GM23338 (cell line): ENCODE data around the gene CFAP299.

Experiments used
- CREB1 ChIP-seq: fragments of 250-450 bp; sonication (Bioruptor Pico); IDR thresholded peaks from 2 replicates; pipeline ENCODE4 v1.5.0; 2020; ENCODE audit warnings: low read depth, mild to moderate bottlenecking, moderate library complexity
- EZH2 ChIP-seq: fragments of 200-600 bp; sonication (generic); IDR thresholded peaks from one replicate; pipeline ENCODE4 v1.8.0; 2017; ENCODE audit warnings: antibody characterized with exemption, mild to moderate bottlenecking, low read depth; ENCODE audit not compliant: unreplicated experiment
- POLR2AphosphoS5 ChIP-seq: IDR thresholded peaks from 2 replicates; pipeline ENCODE4 v1.6.1; 2016; ENCODE audit warnings: antibody characterized with exemption, low read depth
- TF ChIP-seq, protein P1 (sequence below), 2 experiments: fragments of 200-600 bp in 1 of 2; sonication (generic) in 1 of 2; conservative IDR thresholded peaks; 2 replicates each; pipeline versions ENCODE4 v1.5.1 to v1.6.1; 2016 to 2017; ENCODE audit warnings: antibody characterized with exemption in 2 of 2, low read depth in 2 of 2, mild to moderate bottlenecking in 2 of 2, moderate library complexity in 1 of 2
- TF ChIP-seq, protein P2 (sequence below): IDR thresholded peaks from one replicate; pipeline ENCODE4 v1.6.1; 2018; ENCODE audit warnings: antibody characterized with exemption; ENCODE audit not compliant: unreplicated experiment

DNA sequence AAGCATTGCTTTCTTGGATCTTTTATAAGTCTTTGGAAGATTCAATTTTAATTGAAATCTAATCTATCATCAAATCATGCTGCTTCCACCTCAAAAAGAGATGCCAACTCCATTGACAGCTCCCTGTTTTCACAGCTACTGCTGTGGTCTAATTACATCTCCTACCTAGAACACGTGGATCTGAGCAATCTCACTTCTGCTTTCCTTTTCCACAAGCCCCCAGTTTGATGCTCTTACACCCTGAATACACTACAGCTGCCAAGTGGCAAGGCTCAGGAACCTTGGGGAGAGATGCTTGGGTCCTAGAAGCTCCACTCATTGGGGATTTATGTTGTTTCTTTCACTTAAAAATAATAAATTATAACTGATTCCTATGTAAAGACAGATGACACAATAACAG, 172.0 kb downstream of the CFAP299 start:
- TF ChIP-seq, protein P1, sequence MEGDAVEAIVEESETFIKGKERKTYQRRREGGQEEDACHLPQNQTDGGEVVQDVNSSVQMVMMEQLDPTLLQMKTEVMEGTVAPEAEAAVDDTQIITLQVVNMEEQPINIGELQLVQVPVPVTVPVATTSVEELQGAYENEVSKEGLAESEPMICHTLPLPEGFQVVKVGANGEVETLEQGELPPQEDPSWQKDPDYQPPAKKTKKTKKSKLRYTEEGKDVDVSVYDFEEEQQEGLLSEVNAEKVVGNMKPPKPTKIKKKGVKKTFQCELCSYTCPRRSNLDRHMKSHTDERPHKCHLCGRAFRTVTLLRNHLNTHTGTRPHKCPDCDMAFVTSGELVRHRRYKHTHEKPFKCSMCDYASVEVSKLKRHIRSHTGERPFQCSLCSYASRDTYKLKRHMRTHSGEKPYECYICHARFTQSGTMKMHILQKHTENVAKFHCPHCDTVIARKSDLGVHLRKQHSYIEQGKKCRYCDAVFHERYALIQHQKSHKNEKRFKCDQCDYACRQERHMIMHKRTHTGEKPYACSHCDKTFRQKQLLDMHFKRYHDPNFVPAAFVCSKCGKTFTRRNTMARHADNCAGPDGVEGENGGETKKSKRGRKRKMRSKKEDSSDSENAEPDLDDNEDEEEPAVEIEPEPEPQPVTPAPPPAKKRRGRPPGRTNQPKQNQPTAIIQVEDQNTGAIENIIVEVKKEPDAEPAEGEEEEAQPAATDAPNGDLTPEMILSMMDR (conservative IDR thresholded peaks at IDR 0.05; ENCODE audit: low read depth in 2 of 2), result no peak
- TF ChIP-seq EZH2, result no peak
- no peak for TF ChIP-seq POLR2AphosphoS5
- no peak for TF ChIP-seq CREB1 (CRISPR knock-in tag)
- TF ChIP-seq, protein P2, sequence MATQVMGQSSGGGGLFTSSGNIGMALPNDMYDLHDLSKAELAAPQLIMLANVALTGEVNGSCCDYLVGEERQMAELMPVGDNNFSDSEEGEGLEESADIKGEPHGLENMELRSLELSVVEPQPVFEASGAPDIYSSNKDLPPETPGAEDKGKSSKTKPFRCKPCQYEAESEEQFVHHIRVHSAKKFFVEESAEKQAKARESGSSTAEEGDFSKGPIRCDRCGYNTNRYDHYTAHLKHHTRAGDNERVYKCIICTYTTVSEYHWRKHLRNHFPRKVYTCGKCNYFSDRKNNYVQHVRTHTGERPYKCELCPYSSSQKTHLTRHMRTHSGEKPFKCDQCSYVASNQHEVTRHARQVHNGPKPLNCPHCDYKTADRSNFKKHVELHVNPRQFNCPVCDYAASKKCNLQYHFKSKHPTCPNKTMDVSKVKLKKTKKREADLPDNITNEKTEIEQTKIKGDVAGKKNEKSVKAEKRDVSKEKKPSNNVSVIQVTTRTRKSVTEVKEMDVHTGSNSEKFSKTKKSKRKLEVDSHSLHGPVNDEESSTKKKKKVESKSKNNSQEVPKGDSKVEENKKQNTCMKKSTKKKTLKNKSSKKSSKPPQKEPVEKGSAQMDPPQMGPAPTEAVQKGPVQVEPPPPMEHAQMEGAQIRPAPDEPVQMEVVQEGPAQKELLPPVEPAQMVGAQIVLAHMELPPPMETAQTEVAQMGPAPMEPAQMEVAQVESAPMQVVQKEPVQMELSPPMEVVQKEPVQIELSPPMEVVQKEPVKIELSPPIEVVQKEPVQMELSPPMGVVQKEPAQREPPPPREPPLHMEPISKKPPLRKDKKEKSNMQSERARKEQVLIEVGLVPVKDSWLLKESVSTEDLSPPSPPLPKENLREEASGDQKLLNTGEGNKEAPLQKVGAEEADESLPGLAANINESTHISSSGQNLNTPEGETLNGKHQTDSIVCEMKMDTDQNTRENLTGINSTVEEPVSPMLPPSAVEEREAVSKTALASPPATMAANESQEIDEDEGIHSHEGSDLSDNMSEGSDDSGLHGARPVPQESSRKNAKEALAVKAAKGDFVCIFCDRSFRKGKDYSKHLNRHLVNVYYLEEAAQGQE, result no peak
